ENCODE results near the gene TTC34. TPM values are rescaled to one million over a fixed set of nuclear protein-coding genes. Genes with fewer than 3 reads are reported as not detected.

The TTC34 gene
- polyA plus RNA-seq, 1 donor (not counting 4 experiments of a cell fraction or from before 2014, with no cell fraction given): 0.04 TPM

DNA sequence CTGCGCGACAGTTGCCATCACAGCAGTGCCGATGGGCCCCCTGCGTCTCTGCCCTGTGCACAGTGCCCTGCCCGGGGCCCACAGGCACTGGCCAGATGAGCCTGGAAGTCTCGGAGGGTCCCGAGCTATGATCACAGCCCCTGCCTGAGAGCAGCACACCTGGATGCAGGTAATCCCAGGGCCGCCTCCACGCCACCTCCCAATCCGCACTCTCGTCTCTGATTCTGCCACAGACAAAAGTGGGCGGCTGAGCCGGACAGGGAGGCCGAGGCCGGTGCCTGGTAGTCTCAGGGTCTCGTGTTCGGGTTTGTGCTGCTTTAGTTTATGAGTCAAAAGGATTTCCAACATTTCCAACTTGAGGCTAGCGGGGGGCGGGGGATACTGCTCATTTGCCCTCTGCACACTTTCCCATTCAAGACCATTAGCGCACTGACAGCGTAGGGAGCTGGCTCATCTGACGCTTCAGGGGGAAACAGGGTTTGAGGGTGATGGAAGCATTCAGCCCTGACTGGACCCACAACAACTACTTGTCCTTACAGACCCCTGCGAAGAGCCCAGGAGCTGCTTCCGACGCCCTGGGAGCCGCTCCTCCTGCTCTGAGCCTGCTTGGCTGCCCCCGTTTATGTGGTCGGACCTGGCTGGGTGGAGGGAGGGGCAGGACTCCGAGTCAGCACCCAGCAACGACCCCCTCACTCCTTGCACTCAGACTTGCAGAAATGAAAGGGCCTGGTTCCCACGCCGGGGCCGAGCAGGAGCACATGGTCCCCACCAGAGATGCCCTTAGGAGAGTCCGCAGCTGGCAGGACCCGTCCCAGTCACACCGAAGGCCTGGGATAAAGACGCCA is 1.8 kb upstream of the TTC34 start:
- dilution Hi-C loops (cut with MboI; ENCODE audit: extremely low pct_ligation_motif_present, low sequenced_read_pairs): no loop called here
- Histone ChIP-seq H3K79me2 (ENCODE audit: control insufficient read depth, insufficient read depth, low read length) (no peaks in the 10 kb centered on the region), H2AFZ (ENCODE audit: control insufficient read depth, low read length) (no peak overlapping the region), H3K36me3 (ENCODE audit: control insufficient read depth in 2 of 2, extremely low read depth in 1 of 2, insufficient read depth in 2 of 2, low read length in 2 of 2) (no peaks in the 10 kb centered on the region), H3K9ac (ENCODE audit: control insufficient read depth, extremely low read depth, insufficient read depth, low read length) (no peak overlapping the region), H3K4me3 (ENCODE audit: control insufficient read depth in 2 of 3, extremely low read depth in 1 of 3, insufficient read depth in 2 of 3, low read depth in 1 of 3, low read length in 3 of 3) (no peak overlapping the region), H3K9me3 (ENCODE audit: control insufficient read depth, low read depth, low read length) (peaks cover 7% of the 10 kb centered on the region), H3K4me2 (ENCODE audit: control insufficient read depth, extremely low read depth, insufficient read depth, low read depth, low read length) (no peak overlapping the region), H3K27ac (ENCODE audit: control insufficient read depth, insufficient read depth, low read length) (no peak overlapping the region), H3K27me3 (ENCODE audit: control insufficient read depth, extremely low read depth, insufficient read depth, low read length) (no peaks in the 10 kb centered on the region), H4K20me1 (ENCODE audit: control insufficient read depth, extremely low read depth, insufficient read depth, low read length) (no peaks in the 10 kb centered on the region), H3K9me1 (ENCODE audit: control insufficient read depth, extremely low read depth, insufficient read depth, low read length) (no peaks in the 10 kb centered on the region), H3K4me1 (ENCODE audit: control insufficient read depth, extremely low read depth, insufficient read depth, low read length) (no peaks in the 10 kb centered on the region)
- FAIRE-seq (no peak), DNase-seq (ENCODE audit: low read depth, low spot score) (no peak)
- TF ChIP-seq EZH2 (IDR thresholded peaks at IDR 0.05; ENCODE audit: low read length): no peak
- TF ChIP-seq, protein P1, sequence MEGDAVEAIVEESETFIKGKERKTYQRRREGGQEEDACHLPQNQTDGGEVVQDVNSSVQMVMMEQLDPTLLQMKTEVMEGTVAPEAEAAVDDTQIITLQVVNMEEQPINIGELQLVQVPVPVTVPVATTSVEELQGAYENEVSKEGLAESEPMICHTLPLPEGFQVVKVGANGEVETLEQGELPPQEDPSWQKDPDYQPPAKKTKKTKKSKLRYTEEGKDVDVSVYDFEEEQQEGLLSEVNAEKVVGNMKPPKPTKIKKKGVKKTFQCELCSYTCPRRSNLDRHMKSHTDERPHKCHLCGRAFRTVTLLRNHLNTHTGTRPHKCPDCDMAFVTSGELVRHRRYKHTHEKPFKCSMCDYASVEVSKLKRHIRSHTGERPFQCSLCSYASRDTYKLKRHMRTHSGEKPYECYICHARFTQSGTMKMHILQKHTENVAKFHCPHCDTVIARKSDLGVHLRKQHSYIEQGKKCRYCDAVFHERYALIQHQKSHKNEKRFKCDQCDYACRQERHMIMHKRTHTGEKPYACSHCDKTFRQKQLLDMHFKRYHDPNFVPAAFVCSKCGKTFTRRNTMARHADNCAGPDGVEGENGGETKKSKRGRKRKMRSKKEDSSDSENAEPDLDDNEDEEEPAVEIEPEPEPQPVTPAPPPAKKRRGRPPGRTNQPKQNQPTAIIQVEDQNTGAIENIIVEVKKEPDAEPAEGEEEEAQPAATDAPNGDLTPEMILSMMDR (optimal IDR thresholded peaks at IDR 0.05 in 1 of 3, IDR thresholded peaks at IDR 0.05 in 1 of 3, conservative IDR thresholded peaks at IDR 0.05 in 1 of 3; ENCODE audit: extremely low read depth in 1 of 3, insufficient read depth in 2 of 3, low read length in 3 of 3): no peak

- H3K27ac ChIP-seq (ENCODE audit: control insufficient read depth, insufficient read depth, low read length): no peak overlapping the region
- dilution Hi-C loops (cut with MboI; ENCODE audit: extremely low pct_ligation_motif_present, low sequenced_read_pairs): no loop called here
- no peaks in the 10 kb centered on the region for H3K27me3 ChIP-seq (ENCODE audit: control insufficient read depth, extremely low read depth, insufficient read depth, low read length)
- peaks cover 7% of the 10 kb centered on the region for H3K9me3 ChIP-seq (ENCODE audit: control insufficient read depth, low read depth, low read length)
- H2AFZ ChIP-seq (ENCODE audit: control insufficient read depth, low read length): no peak overlapping the region
- no peak overlapping the region for H3K4me3 ChIP-seq (ENCODE audit: control insufficient read depth in 2 of 3, extremely low read depth in 1 of 3, insufficient read depth in 2 of 3, low read depth in 1 of 3, low read length in 3 of 3)
- H3K9ac ChIP-seq (ENCODE audit: control insufficient read depth, extremely low read depth, insufficient read depth, low read length): no peak overlapping the region
- DNase-seq (ENCODE audit: low read depth, low spot score) (no peak), FAIRE-seq (no peak)
- H4K20me1 ChIP-seq (ENCODE audit: control insufficient read depth, extremely low read depth, insufficient read depth, low read length): no peaks in the 10 kb centered on the region
- H3K9me1 ChIP-seq (ENCODE audit: control insufficient read depth, extremely low read depth, insufficient read depth, low read length): no peaks in the 10 kb centered on the region
- no peaks in the 10 kb centered on the region for H3K4me1 ChIP-seq (ENCODE audit: control insufficient read depth, extremely low read depth, insufficient read depth, low read length)
- H3K79me2 ChIP-seq (ENCODE audit: control insufficient read depth, insufficient read depth, low read length): no peaks in the 10 kb centered on the region
- TF ChIP-seq, protein P1 (optimal IDR thresholded peaks at IDR 0.05 in 1 of 3, IDR thresholded peaks at IDR 0.05 in 1 of 3, conservative IDR thresholded peaks at IDR 0.05 in 1 of 3; ENCODE audit: extremely low read depth in 1 of 3, insufficient read depth in 2 of 3, low read length in 3 of 3): no peak
- TF ChIP-seq EZH2 (IDR thresholded peaks at IDR 0.05; ENCODE audit: low read length): no peak
- H3K4me2 ChIP-seq (ENCODE audit: control insufficient read depth, extremely low read depth, insufficient read depth, low read depth, low read length): no peak overlapping the region
- no peaks in the 10 kb centered on the region for H3K36me3 ChIP-seq (ENCODE audit: control insufficient read depth in 2 of 2, extremely low read depth in 1 of 2, insufficient read depth in 2 of 2, low read length in 2 of 2)
These were observed 998 bp upstream of the TTC34 start for GRCh38 chr1:2802421-2802961.
